RPMI7951 (cell line): Measurements from ENCODE around the gene ZCCHC9. TPM values are rescaled to one million over a fixed set of nuclear protein-coding genes. Genes with fewer than 3 reads are reported as not detected.

Source experiments
- DNase-seq: peaks from one replicate; pipeline ENCODE4 v3.0.0-alpha.2; 2012; ENCODE audit warnings: low read depth
- total RNA-seq: library from RNA; depleted of rRNA; stranded (reverse); fragments of >200 nt; shearing (Covaris generic); gene quantifications from 2 replicates; pipeline ENCODE4 v1.2.3, GENCODE V29; 2014; rRNA removed

The ZCCHC9 gene
- total RNA-seq, 1 experiment from 2014 or later, result 25.0 TPM

GRCh38 chr5:81355291-81356251 is 54.2 kb downstream of the ZCCHC9 start:
- DNase-seq, result no peak

- no peak for DNase-seq
Measured at GRCh38 chr5:81359108-81359507, 57.7 kb downstream of the ZCCHC9 start.

- DNase-seq, result no peak
Measured at GRCh38 chr5:81359881-81360280, 58.5 kb downstream of the ZCCHC9 start.

GRCh38 chr5:81360640-81361039 is 59.3 kb downstream of the ZCCHC9 start:
- no peak for DNase-seq

GRCh38 chr5:81361600-81361999 is 60.2 kb downstream of the ZCCHC9 start:
- DNase-seq, result no peak

Other genes starting within 250 kb of the ZCCHC9 start
- 2.2 TPM in 1 of 2 replicates, not detected in the other for gene CKMT2, start 68.3 kb upstream of the ZCCHC9 start, total RNA-seq
- not detected in 2 replicates for gene ACOT12, start 92.5 kb downstream of the ZCCHC9 start, total RNA-seq